ENCODE measurements around the gene ABR.
"Not testable (repeated sequence)": the region's sequence is repeated elsewhere in the genome, so short reads cannot be mapped to it uniquely, and the experiment has no call there.

The ABR gene

GRCh38 chr17:1119924-1120323, 59.9 kb downstream of the ABR start:
- DNase-seq = no peak

GRCh38 chr17:1116602-1117001, 63.2 kb downstream of the ABR start:
- DNase-seq = no peak

- no peak for DNase-seq
These were observed 66.9 kb downstream of the ABR start for GRCh38 chr17:1112875-1113274.

- no peak for DNase-seq
These were observed 68.0 kb downstream of the ABR start for GRCh38 chr17:1111599-1112443.

- no peak for DNase-seq
These were observed 68.8 kb downstream of the ABR start for GRCh38 chr17:1110862-1111598.

- DNase-seq = no peak
These were observed 69.3 kb downstream of the ABR start for GRCh38 chr17:1110541-1110861.

GRCh38 chr17:1109606-1110540, 69.9 kb downstream of the ABR start:
- no peak for DNase-seq

- DNase-seq = peak; percentile 42
These were observed 70.8 kb downstream of the ABR start for GRCh38 chr17:1108765-1109605.

- DNase-seq = peak; percentile 15
These were observed 71.4 kb downstream of the ABR start for GRCh38 chr17:1108478-1108764.

- no peak for DNase-seq
These were observed 71.9 kb downstream of the ABR start for GRCh38 chr17:1107777-1108477.

- DNase-seq = no peak
These were observed 72.6 kb downstream of the ABR start for GRCh38 chr17:1107083-1107776.

- no peak for DNase-seq
These were observed 75.6 kb downstream of the ABR start for GRCh38 chr17:1104222-1104621.

GRCh38 chr17:1100382-1100781, 79.4 kb downstream of the ABR start:
- DNase-seq = no peak

- DNase-seq = no peak
These were observed 80.5 kb downstream of the ABR start for GRCh38 chr17:1099242-1099641.

- DNase-seq = not testable (repeated sequence)
These were observed 81.6 kb downstream of the ABR start for GRCh38 chr17:1097972-1098744.

GRCh38 chr17:1096215-1096614, 83.6 kb downstream of the ABR start:
- no peak for DNase-seq

- DNase-seq = no peak
These were observed 84.0 kb downstream of the ABR start for GRCh38 chr17:1095853-1096173.

- DNase-seq = no peak
These were observed 84.5 kb downstream of the ABR start for GRCh38 chr17:1095090-1095852.

GRCh38 chr17:1094591-1094990, 85.2 kb downstream of the ABR start:
- DNase-seq = no peak

GRCh38 chr17:1091900-1092299, 87.9 kb downstream of the ABR start:
- no peak for DNase-seq

All from effector CD8-positive, alpha-beta T cell (primary cell).